ENCODE measurements around the gene UBD. TPM values are rescaled to one million over a fixed set of nuclear protein-coding genes. Genes with fewer than 3 reads are reported as not detected.

UBD gene
- total RNA-seq, 1 donor = not detected

GRCh38 chr6:29525311-29525639, 34.3 kb downstream of the UBD start:
- DNase-seq (ENCODE audit: low read depth) = no peak
- TF ChIP-seq CTCF (IDR thresholded peaks at IDR 0.05; ENCODE audit: insufficient read depth, low read depth, low read length) = no peak
- H3K4me3 ChIP-seq (ENCODE audit: low read depth, low read length) = no peak overlapping the region

GRCh38 chr6:29524444-29525310, 34.9 kb downstream of the UBD start:
- no peak overlapping the region for H3K4me3 ChIP-seq (ENCODE audit: low read depth, low read length)
- no peak for TF ChIP-seq CTCF (IDR thresholded peaks at IDR 0.05; ENCODE audit: insufficient read depth, low read depth, low read length)
- DNase-seq (ENCODE audit: low read depth) = no peak

- no peak overlapping the region for H3K4me3 ChIP-seq (ENCODE audit: low read depth, low read length)
- no peak for TF ChIP-seq CTCF (IDR thresholded peaks at IDR 0.05; ENCODE audit: insufficient read depth, low read depth, low read length)
- no peak for DNase-seq (ENCODE audit: low read depth)
Measured at GRCh38 chr6:29524044-29524443, 35.5 kb downstream of the UBD start.

GRCh38 chr6:29522227-29522626, 37.3 kb downstream of the UBD start:
- no peak for DNase-seq (ENCODE audit: low read depth)

GRCh38 chr6:29521006-29521680, 38.4 kb downstream of the UBD start:
- H3K4me3 ChIP-seq (ENCODE audit: low read depth, low read length) = no peak overlapping the region
- no peak for DNase-seq (ENCODE audit: low read depth)
- TF ChIP-seq CTCF (IDR thresholded peaks at IDR 0.05; ENCODE audit: insufficient read depth, low read depth, low read length) = no peak

More at GRCh38 chr6:29522227-29522626, 37.3 kb downstream of the UBD start:
- no peak for TF ChIP-seq CTCF (IDR thresholded peaks at IDR 0.05; ENCODE audit: insufficient read depth, low read depth, low read length)
- no peak overlapping the region for H3K4me3 ChIP-seq (ENCODE audit: low read depth, low read length)

GRCh38 chr6:29520232-29520631, 39.3 kb downstream of the UBD start:
- no peak overlapping the region for H3K4me3 ChIP-seq (ENCODE audit: low read depth, low read length)
- no peak for DNase-seq (ENCODE audit: low read depth)
- no peak for TF ChIP-seq CTCF (IDR thresholded peaks at IDR 0.05; ENCODE audit: insufficient read depth, low read depth, low read length)

Data from fibroblast of villous mesenchyme (primary cell).